Mucosa of descending colon (tissue), 3 donors: Measurements from ENCODE around the gene RALGPS2. TPM values are rescaled to one million over a fixed set of nuclear protein-coding genes. Genes with fewer than 3 reads are reported as not detected.

Source experiments
- ATAC-seq: fragments of 200-7000 bp; cut with Tn5 transposase; one replicate; pipeline ENCODE4 v1.9.1; 2020; ENCODE audit warnings: mild to moderate bottlenecking, moderate library complexity
- DNase-seq, 3 donors: peaks; one replicate each; pipeline ENCODE4 v3.0.0-alpha.2; 2020
- H3K36me3 ChIP-seq: fragments of 200-600 bp; one replicate; pipeline ENCODE4 v1.8.0; 2021; ENCODE audit warnings: low read depth, mild to moderate bottlenecking
- H3K4me1 ChIP-seq: fragments of 200-600 bp; one replicate; pipeline ENCODE4 v1.8.0; 2021; ENCODE audit warnings: low read depth, mild to moderate bottlenecking
- H3K4me3 ChIP-seq: fragments of 200-600 bp; one replicate; pipeline ENCODE4 v1.8.0; 2021; ENCODE audit warnings: mild to moderate bottlenecking
- H3K9me3 ChIP-seq: fragments of 200-600 bp; one replicate; pipeline ENCODE4 v1.8.0; 2021; ENCODE audit warnings: mild to moderate bottlenecking
- intact Hi-C, 2 donors: fragments of 100-400 bp; cut with DNase I in 1 of 2; cut with micrococcal nuclease in 1 of 2; formaldehyde crosslinking; loops; one replicate each; pipeline versions ENCODE4 v1.11.0 to v1.11.1; 2022; cut with DNase I, micrococcal nuclease
- total RNA-seq, 3 donors: library from RNA; stranded (reverse); fragmentation: NEBNext Ultra II Directional in 2 of 3; extraction: Animal tissue kit (Norgen Biotek cat#: 25700) in 2 of 3; gene quantifications; one replicate each; pipeline versions ENCODE4 v1.2.1 to v1.2.4, GENCODE V29; 2021 to 2023
- TF ChIP-seq, protein P1 (sequence below): fragments of 200-600 bp; IDR thresholded peaks from one replicate; pipeline ENCODE4 v1.8.0; 2022; ENCODE audit warnings: antibody characterized with exemption, mild to moderate bottlenecking
- donor health status: DM: no; HTN: no; CAD: no; lungs with moderate emphysema.
- donor health status: DM: no; HTN: no; CAD: no.
- donor health status: DM: no; HTN: yes; CAD: no.

The RALGPS2 gene
- total RNA-seq, 3 donors from 2014 or later = 25.9 to 49.9 (median 36.4) TPM

DNA sequence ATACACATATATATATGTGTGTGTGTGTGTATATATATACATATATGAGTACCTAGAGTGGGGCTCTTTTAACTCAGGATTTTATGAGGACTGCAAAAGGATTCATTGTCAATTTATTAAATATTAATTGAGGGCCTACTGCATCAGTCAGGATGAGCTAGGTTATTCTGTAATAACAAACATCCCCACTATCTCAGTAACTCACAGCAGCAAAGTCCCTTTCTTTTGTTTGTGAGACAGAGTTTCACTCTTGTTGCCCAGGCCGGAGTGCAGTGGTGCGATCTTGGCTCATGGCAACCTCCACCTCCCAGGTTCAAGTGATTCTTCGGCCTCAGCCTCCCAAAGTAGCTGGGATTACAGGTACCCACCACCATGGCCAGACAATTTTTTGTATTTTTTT lies 236.8 kb downstream of the RALGPS2 start:
- Histone ChIP-seq H3K36me3 (no peaks in the 10 kb centered on the region), H3K4me3 (no peak overlapping the region), H3K9me3 (no peaks in the 10 kb centered on the region), H3K4me1 (no peaks in the 10 kb centered on the region)
- intact Hi-C loops = no loop called here
- DNase-seq (no peak), ATAC-seq (no peak)
- TF ChIP-seq, protein P1, sequence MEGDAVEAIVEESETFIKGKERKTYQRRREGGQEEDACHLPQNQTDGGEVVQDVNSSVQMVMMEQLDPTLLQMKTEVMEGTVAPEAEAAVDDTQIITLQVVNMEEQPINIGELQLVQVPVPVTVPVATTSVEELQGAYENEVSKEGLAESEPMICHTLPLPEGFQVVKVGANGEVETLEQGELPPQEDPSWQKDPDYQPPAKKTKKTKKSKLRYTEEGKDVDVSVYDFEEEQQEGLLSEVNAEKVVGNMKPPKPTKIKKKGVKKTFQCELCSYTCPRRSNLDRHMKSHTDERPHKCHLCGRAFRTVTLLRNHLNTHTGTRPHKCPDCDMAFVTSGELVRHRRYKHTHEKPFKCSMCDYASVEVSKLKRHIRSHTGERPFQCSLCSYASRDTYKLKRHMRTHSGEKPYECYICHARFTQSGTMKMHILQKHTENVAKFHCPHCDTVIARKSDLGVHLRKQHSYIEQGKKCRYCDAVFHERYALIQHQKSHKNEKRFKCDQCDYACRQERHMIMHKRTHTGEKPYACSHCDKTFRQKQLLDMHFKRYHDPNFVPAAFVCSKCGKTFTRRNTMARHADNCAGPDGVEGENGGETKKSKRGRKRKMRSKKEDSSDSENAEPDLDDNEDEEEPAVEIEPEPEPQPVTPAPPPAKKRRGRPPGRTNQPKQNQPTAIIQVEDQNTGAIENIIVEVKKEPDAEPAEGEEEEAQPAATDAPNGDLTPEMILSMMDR = no peak

DNA sequence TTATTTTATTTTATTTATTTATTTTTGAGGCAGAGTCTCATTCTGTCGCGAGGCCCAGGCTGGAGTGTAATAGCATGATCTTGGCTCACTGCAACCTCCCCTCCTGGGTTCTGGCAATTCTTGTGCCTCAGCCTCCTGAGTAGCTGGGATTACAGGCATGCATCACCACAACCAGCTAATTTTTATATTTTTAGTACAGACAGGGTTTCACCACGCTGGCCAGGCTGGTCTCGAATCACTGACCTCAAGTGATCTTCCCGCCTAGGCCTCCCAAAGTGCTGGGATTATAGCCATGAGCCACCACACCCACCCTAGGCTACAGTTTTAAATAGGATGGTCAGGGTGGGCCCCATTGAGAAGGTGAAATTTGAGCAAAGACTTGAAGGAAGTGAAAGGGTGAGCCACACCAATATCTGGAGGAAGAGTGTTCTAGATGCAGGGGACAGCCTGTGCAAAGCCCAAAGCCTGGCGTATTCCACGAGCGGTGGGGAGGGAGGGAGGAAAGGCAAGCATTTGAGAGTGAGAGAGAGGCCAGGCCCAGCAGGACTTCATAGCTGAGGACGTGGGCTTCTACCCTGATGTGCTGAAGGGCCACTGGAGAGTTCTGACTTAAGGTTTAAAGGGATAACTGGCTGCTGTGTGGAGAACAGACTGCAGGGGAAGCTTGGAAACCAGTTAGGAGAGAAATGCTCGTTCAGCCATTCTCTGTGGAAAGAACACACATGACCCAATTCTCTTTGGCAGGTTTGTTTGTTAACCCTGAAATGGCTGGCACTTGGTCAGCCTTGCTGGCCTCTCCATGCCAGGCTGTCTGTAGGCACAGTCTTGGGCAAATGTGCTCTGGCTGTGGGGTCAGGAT lies 238.0 kb downstream of the RALGPS2 start:
- H3K9me3 ChIP-seq = no peaks in the 10 kb centered on the region
- DNase-seq = no peak
- no peaks in the 10 kb centered on the region for H3K36me3 ChIP-seq
- H3K4me1 ChIP-seq = no peaks in the 10 kb centered on the region
- no peak overlapping the region for H3K4me3 ChIP-seq
- ATAC-seq = no peak
- TF ChIP-seq, protein P1 = no peak
- intact Hi-C loops = no loop called here

DNA sequence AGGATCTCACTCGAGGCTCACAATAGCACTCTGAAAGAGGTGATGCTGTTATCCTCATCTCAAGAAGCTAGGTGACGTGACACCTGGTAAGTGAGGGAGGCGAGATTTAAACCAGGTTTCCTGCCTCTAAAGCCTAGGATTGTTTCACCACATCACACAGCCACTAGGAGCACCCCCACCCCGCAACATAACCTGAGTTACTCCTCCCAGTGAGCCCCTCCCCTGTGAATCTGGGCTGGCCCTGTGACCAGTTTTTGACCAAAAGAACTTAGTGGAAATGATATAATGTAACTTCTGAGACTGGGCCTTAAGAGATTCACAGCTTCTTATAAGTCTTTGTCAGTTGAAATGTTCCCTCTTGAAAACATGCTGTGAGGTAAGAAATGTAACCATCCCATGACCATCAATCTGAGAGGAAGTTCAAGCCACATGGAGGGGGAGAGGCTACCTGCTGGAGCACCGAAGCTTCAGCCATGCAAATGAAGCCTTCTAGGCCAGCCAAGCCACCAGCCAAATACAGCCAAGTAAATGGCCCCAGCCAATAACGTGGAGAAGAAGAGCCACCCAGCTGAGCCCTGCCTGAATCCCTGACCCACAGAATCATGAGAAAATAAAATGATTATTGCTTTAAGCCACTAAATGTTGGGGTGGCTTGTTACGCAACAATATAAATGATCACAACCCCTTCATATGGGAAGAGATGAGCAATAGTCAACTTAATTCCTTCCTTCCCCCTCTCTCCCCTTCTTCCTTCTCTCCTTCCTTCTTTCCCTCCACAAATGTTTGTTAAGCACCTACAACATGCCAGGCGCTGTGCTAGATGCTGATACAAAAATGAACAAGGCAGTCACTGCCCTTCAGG lies 239.7 kb downstream of the RALGPS2 start:
- Histone ChIP-seq H3K4me3 (no peak overlapping the region), H3K9me3 (no peaks in the 10 kb centered on the region), H3K36me3 (no peaks in the 10 kb centered on the region), H3K4me1 (no peaks in the 10 kb centered on the region)
- no peak for ATAC-seq
- intact Hi-C loops = no loop called here
- no peak for DNase-seq
- TF ChIP-seq, protein P1 = no peak

DNA sequence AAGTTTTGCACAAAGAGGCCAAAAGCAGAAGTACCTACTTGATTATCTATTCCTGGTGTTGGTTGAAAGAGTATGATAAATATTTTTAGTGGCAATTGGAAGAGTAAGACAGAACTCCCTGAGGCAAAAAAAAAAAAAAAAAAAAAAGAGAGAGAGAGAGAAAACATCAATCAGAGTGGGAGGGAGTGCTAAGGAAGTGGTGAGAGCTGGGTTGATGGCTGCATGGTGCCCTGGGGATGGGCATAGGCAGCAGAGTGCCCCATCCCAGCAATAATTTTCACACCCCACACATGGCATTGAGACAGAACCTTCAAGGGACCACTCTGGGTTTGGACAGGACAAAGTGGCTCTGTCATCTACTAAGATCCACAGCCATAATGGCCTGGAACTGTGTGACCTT lies 241.3 kb downstream of the RALGPS2 start:
- ATAC-seq (no peak), DNase-seq (no peak)
- Histone ChIP-seq H3K9me3 (no peaks in the 10 kb centered on the region), H3K4me3 (no peak overlapping the region), H3K4me1 (no peaks in the 10 kb centered on the region), H3K36me3 (no peaks in the 10 kb centered on the region)
- TF ChIP-seq, protein P1 = no peak
- intact Hi-C loops = no loop called here

DNA sequence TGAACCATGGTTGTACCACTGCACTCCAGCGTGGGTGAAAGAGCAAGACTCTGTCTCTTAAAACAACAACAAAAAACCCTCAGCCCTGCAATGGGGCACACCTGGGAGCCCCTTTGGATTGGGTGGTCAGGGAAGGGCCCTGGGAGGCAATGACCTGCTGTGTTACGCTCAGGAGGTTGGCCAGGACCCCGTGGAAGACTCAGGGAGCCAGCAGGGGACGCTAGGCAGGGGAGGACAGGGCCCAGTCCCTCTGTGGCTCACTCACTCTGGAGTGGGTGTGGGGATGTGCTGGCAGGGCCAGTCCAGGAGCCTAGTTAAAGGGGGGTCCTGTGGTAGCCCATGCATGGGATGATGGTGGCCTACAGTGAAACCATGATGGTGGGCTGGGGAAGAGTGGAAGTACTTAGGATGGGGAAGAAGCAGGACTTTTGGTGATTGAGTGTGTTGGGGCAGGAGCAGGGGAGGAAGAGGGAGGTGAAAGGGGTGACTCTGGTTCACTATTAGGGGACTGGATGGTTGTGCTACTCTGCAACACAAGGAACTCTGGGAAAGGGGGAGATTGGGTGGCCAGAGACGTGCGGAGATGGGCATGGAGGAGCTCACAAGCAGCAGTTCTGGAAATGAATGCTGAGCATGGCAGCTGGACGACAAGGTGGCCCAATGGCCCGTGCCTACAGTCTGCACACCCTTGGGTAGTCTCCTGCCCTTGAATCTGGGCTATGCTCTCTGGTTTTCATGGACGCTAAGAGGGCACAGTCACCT lies 244.4 kb downstream of the RALGPS2 start:
- no peak overlapping the region for H3K4me3 ChIP-seq
- H3K4me1 ChIP-seq = no peaks in the 10 kb centered on the region
- no peak for DNase-seq
- no peaks in the 10 kb centered on the region for H3K9me3 ChIP-seq
- TF ChIP-seq, protein P1 = no peak
- ATAC-seq = no peak
- intact Hi-C loops = no loop called here
- H3K36me3 ChIP-seq = no peaks in the 10 kb centered on the region
